Peyer's patch (tissue), 4 donors: ENCODE data around the gene RIC8B. TPM values are rescaled to one million over a fixed set of nuclear protein-coding genes. Genes with fewer than 3 reads are reported as not detected.

Source experiments
- DNase-seq, 3 donors: peaks; one replicate each; pipeline ENCODE4 v3.0.0-alpha.2; 2017 to 2019
- H3K27ac ChIP-seq, 4 donors: fragments of 200-600 bp; sonication (generic); one replicate each; pipeline ENCODE4 v1.5.1; 2016 to 2019
- H3K27me3 ChIP-seq, 2 donors: fragments of 200-600 bp; sonication (generic); one replicate each; pipeline ENCODE4 v1.5.1; 2019
- H3K36me3 ChIP-seq, 3 donors: fragments of 200-600 bp; sonication (generic); one replicate each; pipeline ENCODE4 v1.5.1; 2016 to 2019
- H3K4me1 ChIP-seq, 4 donors: fragments of 200-600 bp; sonication (generic); one replicate each; pipeline ENCODE4 v1.5.1; 2016 to 2019
- H3K4me3 ChIP-seq, 4 donors: fragments of 200-600 bp; sonication (generic); 1 replicate in 3 of 4; 2 replicates in 1 of 4; pipeline ENCODE4 v1.5.1; 2016 to 2019; ENCODE audit warnings: mild to moderate bottlenecking in 1 of 4
- H3K9me3 ChIP-seq, 4 donors: fragments of 200-600 bp; sonication (generic); one replicate each; pipeline ENCODE4 v1.5.1; 2016 to 2019; ENCODE audit warnings: mild to moderate bottlenecking in 1 of 4
- CTCF ChIP-seq, 6 experiments: fragments of 450-650 bp in 4 of 6; fragments of 200-600 bp in 2 of 6; sonication (generic) in 1 of 6; IDR thresholded peaks; one replicate each; pipeline ENCODE4 v1.5.1; 2017 to 2019; ENCODE audit warnings: antibody characterized with exemption in 6 of 6, mild to moderate bottlenecking in 3 of 6, moderate library complexity in 1 of 6
- POLR2A ChIP-seq, 2 donors: fragments of 450-650 bp; IDR thresholded peaks; one replicate each; pipeline ENCODE4 v1.5.1; 2017; ENCODE audit warnings: antibody characterized with exemption in 2 of 2, mild to moderate bottlenecking in 2 of 2, moderate library complexity in 2 of 2
- total RNA-seq, 4 donors: library from RNA; depleted of rRNA; stranded (reverse); fragments of >200 nt; gene quantifications; one replicate each; pipeline ENCODE4 v1.1.0, GENCODE V29; 2016

RIC8B gene
- total RNA-seq, 4 donors from 2014 or later: 9.5 to 23.1 (median 16.2) TPM

GRCh38 chr12:106885026-106885425 is 110.5 kb downstream of the RIC8B start:
- DNase-seq: no peak
- Histone ChIP-seq H3K4me3 (no peak overlapping the region), H3K4me1 (no peaks in the 10 kb centered on the region), H3K36me3 (peaks cover 0 to 33% (median 0%) of the 10 kb centered on the region in 3 donors), H3K9me3 (no peaks in the 10 kb centered on the region), H3K27me3 (no peaks in the 10 kb centered on the region), H3K27ac (no peak overlapping the region)
- TF ChIP-seq POLR2A (IDR thresholded peaks at IDR 0.05) (no peak), CTCF (IDR thresholded peaks at IDR 0.05) (no peak)

GRCh38 chr12:106885541-106886249 is 111.2 kb downstream of the RIC8B start:
- Histone ChIP-seq H3K4me1 (no peaks in the 10 kb centered on the region), H3K27ac (no peak overlapping the region), H3K9me3 (no peaks in the 10 kb centered on the region), H3K36me3 (peaks cover 0 to 33% (median 0%) of the 10 kb centered on the region in 3 donors), H3K27me3 (no peaks in the 10 kb centered on the region), H3K4me3 (no peak overlapping the region)
- TF ChIP-seq CTCF (IDR thresholded peaks at IDR 0.05): no peak
- TF ChIP-seq POLR2A (IDR thresholded peaks at IDR 0.05): no peak
- DNase-seq: no peak

GRCh38 chr12:106886932-106887331 is 112.5 kb downstream of the RIC8B start:
- no peak for DNase-seq
- Histone ChIP-seq H3K4me1 (no peaks in the 10 kb centered on the region), H3K27ac (no peak overlapping the region), H3K9me3 (no peaks in the 10 kb centered on the region), H3K27me3 (no peaks in the 10 kb centered on the region), H3K4me3 (no peak overlapping the region), H3K36me3 (peaks cover 0 to 30% (median 0%) of the 10 kb centered on the region in 3 donors)
- no peak for TF ChIP-seq POLR2A (IDR thresholded peaks at IDR 0.05)
- TF ChIP-seq CTCF (IDR thresholded peaks at IDR 0.05): no peak

GRCh38 chr12:106888348-106888970 is 114.0 kb downstream of the RIC8B start:
- no peaks in the 10 kb centered on the region for H3K9me3 ChIP-seq
- TF ChIP-seq CTCF (IDR thresholded peaks at IDR 0.05): no peak
- TF ChIP-seq POLR2A (IDR thresholded peaks at IDR 0.05): no peak
- H3K4me1 ChIP-seq: no peaks in the 10 kb centered on the region
- no peak for DNase-seq
- no peak overlapping the region for H3K27ac ChIP-seq
- H3K4me3 ChIP-seq: no peak overlapping the region
- peaks cover 0 to 22% (median 0%) of the 10 kb centered on the region in 3 donors for H3K36me3 ChIP-seq
- H3K27me3 ChIP-seq: no peaks in the 10 kb centered on the region

- Histone ChIP-seq H3K4me3 (no peak overlapping the region), H3K9me3 (no peaks in the 10 kb centered on the region), H3K27ac (no peak overlapping the region), H3K36me3 (peaks cover 0 to 22% (median 0%) of the 10 kb centered on the region in 3 donors), H3K27me3 (no peaks in the 10 kb centered on the region), H3K4me1 (no peaks in the 10 kb centered on the region)
- TF ChIP-seq CTCF (IDR thresholded peaks at IDR 0.05): no peak
- TF ChIP-seq POLR2A (IDR thresholded peaks at IDR 0.05): no peak
- DNase-seq: no peak
Observed at GRCh38 chr12:106889326-106889725, 114.8 kb downstream of the RIC8B start.
